ENCODE results near the gene RBBP6.

RBBP6 gene

DNA sequence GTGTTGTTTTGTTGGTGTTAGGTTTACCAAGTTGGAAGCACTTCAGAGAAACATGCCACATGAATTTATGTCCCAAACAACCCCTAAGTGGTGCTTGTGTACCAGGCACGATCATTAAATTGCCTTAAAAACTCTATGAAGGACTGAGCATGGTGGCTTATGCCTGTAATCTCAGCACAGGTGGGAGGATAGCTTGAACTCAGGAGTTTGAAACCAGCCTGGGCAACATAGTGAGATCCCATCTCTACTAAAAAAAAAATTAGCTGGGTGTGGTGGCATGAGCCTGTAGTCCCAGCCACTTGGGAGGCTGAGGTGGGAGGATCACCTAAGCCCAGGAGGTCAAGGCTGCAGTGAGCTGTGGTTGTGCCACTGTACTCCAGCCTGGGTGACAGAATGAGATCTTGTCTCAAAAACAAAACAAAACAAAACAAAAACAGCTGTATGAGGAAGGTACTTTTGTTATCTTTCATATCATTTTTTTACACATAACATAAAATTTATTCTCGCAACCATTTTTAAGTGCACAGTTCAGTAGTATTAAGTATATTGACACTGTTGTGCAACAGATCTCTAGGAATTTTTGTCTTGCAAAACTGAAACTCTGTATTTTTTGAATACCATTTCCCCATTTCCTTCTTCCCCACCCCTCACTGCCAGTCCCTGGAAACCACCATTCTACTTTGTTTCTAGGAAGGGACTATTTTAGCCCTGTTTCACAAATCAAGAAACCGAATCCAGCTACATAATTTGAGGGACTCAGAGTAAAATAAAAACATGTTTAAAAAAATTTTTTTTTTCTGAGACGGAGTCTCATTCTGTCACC lies 14.3 kb upstream of the RBBP6 start:
- peak; percentile 92 for DNase-seq

DNA sequence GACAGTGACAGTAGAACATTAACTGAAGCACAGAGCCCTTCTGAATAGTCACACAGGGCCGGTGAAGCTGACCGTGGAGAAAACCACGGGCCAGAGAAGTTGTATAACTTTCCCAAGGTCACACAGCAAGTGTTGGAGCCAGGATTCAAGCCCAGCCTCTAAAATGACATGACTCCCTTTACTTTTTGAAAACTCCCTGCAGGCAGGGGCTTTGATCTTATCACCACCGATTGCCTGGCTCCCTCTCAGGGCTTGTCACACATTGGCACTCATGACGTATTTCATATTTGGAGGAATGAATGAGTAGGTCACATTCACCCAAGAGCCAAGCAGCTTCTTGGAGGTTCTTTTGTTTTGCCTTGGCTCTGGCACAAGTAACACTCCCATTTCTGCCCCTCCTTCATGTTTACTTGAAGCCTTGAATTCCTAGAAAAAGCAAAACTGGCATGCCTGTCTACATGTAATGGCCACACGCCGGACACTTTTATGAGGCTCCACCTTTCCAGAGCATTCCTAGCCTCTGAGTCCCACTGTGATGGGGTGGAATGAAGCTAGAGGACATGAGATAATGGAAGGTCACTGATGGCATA lies 13.3 kb upstream of the RBBP6 start:
- no peak for DNase-seq

GRCh38 chr16:24526701-24527495 lies 12.5 kb upstream of the RBBP6 start:
- DNase-seq, result no peak

GRCh38 chr16:24531166-24531565 lies 8.2 kb upstream of the RBBP6 start:
- no peak for DNase-seq

DNA sequence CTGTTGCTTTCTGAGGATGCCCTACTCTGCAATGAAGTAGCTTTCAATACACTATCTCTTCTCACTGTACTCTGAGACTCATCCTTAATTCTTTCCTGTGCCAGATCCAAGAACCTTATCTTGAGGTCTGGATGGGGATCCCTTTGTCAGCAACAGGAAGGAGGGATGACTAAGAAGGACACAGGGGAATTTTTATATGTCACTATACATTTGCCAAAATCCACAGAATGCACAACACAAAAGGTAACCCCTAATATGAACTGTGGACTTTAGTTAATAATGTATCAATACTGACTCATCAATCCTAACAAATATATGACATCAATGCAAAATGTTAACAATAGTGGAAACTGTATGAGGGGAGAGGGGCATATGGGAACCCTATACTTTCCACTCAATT lies 4.7 kb upstream of the RBBP6 start:
- DNase-seq, result no peak

DNA sequence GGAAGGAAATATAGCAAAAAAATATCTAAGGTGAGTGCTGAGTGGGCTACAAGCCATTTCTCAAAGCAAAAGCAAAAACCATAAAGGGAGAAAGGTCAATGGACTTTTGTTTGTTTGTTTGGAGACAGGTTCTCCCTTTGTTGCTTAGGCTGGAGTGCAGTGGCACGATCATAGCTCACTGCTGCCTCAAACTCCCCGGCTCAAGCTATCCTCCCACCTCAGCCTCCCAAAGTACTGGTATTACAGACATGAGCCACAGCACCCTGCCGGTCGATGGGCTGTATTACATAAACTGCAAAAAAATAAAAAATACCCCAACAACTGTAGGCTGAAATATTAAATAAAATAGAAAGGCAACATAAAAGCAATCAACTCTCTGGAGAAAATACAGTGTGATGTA lies 3.5 kb upstream of the RBBP6 start:
- no peak for DNase-seq

GRCh38 chr16:24536671-24537070 lies 2.7 kb upstream of the RBBP6 start:
- no peak for DNase-seq

- DNase-seq, result no peak
Measured at GRCh38 chr16:24537474-24538337, 1.7 kb upstream of the RBBP6 start.

DNA sequence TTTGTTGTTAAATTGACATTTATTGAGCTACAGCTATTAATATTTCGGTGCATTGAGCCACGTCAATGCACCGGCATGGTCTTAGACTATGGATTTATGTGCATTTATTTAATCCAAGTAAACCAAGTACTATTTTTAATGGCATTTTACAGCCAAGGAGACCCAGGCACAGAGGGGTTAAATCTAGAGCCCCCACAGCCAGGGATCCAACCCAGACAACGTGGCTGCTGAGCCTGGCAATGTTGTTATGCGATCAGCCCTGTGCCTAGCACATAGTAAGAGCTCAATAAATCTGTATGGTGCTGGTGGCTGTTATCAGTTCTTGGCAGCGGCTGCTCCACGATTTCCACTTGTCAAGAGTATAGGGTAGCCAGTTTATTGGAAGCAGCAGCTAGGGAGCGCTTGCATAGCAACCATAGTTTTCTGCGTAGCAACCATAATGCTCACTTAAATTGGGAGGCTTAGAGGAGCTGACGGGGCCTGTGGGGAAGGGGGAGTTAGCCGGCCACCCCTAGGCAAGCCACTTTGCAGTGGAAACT lies 541 bp upstream of the RBBP6 start:
- DNase-seq, result peak; percentile 84

DNA sequence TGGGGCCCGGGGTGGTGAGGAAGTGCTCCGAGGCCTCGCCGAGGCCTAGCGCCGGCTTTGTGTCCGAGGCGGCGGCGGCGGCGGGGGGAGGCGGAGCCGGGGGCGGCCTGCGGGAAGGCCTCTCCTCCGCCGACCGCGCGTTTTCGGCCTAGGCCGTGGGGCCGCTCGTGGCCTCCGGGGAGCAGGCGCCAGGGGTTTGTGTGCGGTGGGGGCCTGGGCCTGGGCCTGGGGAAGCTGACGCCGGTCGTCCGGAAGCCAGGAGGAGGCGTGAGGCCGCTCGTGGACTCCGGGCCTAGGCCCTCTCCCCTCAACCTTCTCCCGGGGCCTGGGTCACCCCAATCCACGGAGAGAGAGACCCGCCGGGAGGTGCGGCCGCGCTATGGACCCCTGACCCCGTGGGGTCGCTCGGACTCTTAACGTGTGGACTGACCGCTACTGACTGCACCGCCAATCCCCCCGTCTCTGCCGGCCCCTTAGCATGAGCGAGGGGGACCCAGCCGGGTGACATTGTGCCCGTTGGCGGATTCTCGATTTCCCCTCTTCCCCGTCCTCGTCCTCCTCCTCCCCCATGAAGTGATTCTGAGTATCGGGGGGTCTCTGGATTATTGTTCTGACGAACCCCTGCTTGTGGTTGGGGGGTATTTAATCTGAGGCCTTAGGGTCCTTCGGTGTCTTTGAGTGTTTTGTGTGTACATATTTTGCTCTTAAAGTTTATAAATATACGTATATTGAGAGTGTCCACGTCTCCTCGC lies 660 bp downstream of the RBBP6 start:
- DNase-seq, result peak; percentile 30

DNA sequence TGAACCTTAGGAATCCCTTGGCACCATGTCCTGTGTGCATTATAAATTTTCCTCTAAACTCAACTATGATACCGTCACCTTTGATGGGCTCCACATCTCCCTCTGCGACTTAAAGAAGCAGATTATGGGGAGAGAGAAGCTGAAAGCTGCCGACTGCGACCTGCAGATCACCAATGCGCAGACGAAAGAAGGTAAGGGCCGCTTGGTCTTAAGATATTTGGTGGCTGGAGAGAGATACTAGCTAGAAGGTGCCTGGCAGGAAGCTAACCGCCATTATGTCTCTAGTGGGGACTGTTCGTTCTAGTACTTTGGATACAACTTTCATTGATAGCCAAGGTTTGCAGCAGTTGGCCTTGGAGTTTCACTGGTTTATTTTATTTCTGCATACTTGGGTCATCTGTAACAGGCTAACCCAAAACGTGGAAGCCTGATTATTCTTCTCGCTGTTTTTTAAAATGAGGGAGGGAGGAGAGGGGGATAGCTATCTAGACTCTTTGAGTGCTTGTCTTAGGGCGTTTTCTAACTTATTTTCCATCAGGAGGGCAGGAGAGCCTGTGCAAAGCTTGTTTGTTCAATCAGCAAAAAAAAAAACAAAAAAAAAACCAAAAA lies 1.3 kb downstream of the RBBP6 start:
- no peak for DNase-seq

DNA sequence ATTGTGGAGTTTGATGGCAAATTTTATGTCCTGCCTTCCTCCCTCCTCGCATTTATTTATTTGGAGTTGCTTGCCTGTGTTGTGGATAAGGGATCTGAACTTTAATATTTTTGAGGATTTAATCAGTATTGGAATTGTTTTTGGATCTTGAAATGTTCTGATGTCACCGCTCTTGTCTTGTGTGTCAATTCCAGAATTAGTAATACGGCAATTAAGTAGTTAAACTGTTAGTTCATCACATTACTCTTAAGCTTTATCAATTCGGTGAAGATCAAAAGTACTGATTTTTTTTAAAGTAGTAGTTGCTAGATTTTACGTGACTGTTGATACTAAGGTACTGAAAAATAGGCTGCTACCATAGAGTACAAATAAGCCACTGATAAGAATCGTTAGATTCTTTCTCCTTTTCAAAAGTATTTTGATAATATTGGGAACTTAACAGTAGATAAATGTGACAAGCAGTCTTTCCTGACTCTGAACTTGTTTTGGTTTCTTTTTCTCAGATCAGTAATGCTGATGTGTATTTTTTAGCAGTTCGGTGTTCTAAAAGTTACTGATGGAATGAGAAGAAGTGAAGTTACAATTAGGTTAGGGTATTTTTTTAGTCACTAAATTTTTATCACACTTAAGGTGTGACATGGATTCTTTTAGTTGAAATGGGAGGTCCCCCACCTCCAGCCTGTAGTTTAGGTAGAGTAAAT lies 2.0 kb downstream of the RBBP6 start:
- DNase-seq, result no peak

DNA sequence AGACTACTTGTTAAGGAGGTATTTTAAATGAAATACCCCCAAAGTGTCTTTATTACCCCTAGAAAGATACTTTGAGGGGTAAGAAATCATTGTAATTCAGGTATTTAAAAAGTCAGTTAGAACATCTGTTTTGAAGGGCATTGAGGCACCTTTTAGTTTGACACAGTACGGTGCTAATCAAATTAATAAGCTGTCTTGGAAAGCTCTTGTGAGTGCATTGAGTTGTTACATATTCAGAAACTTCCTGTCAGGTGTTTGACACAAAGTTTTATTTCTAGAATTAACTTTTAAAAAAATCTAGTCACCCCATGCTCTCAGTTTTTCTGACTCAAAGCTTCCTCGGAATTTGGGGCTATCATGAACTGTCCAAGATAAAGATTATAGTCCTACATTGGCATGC lies 4.6 kb downstream of the RBBP6 start:
- DNase-seq, result no peak

DNA sequence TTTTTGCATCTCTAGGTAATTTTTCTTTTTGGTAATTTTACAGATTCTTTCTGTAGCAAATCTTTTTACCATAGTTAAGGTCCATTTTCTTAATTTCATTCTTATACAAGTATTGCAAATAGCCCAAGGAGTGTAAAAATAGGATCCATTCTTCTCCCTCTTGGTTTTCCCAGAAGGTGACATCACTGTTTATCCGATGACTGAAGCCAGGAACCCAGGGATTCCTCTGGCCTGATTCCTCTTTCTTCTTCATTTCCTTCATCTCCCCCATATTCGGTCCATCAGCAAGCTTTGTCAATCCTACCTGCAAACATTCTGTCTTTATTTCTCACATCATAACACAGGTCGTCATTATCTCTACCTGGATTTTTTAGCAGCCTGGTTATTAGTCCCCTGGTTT lies 5.3 kb downstream of the RBBP6 start:
- DNase-seq, result no peak

DNA sequence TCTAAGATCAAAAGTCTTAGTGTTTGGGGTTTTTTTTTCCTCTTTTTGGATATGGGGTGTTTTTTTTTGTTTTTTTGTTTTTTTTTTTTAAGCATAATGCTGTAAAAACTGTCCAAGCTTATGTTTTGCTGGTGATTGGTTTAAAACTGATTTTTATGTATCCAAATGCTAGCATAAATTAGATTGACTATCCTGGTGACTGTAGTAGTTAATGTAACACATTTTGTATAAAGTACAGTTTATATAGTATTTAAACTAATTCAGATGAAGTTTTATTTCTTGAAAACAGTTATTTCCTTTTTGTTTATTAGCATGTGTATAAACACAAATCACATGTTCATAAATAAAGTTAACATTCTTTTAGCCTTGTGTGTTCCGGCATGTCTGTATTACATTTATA lies 10.9 kb downstream of the RBBP6 start:
- DNase-seq, result no peak

DNA sequence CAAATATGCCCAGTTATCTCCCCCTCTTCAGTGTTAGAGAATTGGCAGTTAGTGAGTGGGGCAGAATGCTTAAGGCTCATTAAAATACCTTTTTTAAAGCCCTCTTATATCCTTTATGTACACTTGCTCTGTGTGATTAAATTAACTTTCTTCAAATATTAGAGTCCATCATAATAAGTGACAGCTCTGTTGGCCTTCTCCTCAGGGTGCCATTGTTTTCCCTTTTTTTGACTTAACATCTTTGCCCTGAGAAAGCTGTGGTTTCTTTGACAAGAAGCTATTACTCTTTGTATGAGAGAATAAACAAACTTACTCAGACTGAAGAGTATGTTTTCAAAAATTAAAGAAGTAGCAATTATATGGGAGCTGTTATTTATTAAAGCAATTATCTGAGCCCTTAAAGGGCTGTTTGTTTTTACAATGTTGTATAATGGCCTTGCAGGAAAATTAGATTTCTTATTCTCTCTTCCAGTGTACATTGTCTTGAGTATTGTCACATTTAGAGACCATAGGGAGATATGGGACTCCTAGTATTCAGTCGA lies 13.4 kb downstream of the RBBP6 start:
- no peak for DNase-seq

DNA sequence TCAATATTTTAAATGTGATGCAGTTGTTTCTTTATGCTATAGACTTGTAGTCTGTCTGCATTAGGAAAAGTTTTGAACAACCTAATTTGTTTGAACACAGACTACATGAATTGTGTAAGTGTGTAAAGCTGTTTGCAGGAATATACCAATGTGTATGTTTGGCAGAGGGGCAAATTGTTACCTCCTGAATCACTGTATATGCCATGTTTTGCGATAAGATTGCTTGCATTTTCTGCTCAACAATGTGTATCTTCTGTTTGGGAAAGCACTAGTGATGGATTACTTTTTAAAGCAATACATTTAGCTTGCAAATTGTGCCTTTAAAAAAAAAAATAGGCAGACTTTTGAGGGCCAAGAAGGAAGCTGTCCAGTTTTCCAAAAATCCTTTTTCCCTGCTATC lies 14.6 kb downstream of the RBBP6 start:
- no peak for DNase-seq

DNA sequence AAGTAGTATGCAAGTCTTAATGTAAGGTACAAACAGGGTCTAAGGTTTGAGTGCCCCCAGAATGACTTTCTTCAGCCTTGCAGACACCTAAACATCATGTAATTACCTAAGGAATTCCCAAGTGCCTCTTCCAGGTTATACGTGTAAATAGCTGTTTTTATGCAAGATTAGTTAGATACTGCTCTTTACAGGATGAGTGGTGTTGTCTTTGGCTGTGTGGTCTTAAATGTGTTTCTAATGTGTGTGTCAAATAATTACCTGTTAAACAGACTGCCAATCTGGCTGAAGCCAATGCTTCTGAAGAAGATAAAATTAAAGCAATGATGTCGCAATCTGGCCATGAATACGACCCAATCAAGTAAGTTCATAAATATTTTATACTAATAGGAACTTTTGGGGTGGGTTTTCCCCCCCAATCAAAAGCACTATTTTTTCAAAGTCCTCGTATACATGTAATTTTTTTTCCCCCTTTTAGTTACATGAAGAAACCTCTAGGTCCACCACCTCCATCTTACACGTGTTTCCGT lies 16.0 kb downstream of the RBBP6 start:
- DNase-seq, result no peak

- no peak for DNase-seq
Measured at GRCh38 chr16:24562811-24563210, 23.4 kb downstream of the RBBP6 start.

- no peak for DNase-seq
Measured at GRCh38 chr16:24568392-24568791, 29.0 kb downstream of the RBBP6 start.

Measured in MV-4-11 (cell line).